Hippocampal formation (tissue), 2 donors: ENCODE results near the gene WDR49.
A peak's percentile ranks its signal among the peaks of the same experiment; 100 is the strongest.

Source experiments
- DNase-seq, 2 donors: peaks; one replicate each; lab custom pipeline; 2025; lab: John Stamatoyannopoulos, UW

Gene WDR49

DNA sequence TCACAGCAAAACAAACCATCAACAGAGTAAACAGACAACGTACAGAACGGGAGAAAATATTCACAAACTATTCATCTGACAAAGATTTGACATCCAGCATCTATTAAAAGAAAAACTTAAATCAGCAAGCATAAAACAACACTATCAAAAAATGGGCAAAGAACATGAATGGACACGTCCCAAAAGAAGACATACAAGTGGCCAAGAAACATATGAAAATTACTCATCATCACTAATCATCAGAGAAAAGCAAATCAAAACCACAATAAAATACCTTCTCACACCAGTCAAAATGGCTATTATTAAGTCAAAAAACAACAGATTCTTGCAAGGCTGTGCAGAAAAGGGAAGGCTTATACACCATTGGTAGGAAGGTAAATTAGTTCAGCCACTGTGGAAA, 166.2 kb downstream of the WDR49 start:
- no peak for DNase-seq

DNA sequence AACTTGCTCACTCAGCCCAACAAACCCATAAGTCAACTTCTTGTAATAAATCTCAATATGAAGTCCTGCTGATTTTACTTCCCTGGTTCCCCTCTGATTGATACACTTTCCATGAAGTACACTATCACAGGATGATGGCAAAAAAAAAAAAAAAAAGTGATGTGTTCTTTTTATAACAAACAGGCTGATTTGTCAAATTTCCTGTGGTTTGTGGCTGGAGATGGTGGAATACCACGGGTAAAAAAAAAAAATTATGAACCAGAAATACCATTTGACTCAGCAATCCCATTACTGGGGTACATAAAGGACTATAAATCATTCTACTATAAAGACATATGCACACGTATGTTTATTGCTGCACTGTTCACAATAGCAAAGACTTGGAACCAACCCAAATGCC, 169.2 kb downstream of the WDR49 start:
- DNase-seq: no peak

DNA sequence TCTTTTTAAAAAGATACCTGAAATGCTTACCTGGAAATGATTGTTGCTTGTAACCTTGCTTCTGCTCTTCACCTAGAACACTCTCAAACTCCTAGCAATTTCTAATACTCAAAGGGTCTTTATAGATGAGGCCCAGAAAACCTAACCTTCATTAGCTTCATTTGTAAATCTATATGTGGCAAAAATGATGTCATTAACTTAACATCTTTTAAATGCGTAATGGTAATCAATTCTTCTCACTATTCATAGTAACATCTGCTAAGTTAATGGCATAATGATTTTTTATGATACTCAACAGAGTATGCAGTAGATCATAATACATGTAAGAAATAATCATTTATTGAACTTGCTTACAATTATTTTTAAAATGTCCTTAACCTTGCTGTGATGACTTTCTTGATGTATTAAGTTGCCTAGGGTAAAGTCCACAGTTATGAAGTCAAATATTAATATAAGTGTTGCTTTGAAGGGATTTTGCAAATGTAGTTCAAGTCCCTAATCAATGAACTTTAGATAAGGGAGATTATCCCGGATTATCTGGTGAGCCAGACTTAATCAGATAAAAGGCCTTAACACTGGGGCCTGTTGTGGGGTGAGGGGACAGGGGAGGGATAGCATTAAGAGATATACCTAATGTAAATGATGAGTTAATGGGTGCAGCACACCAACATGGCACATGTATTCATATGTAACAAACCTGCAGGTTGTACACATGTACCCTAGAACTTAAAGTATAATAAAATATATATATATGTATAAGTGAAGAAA, 169.8 kb downstream of the WDR49 start:
- no peak for DNase-seq

DNA sequence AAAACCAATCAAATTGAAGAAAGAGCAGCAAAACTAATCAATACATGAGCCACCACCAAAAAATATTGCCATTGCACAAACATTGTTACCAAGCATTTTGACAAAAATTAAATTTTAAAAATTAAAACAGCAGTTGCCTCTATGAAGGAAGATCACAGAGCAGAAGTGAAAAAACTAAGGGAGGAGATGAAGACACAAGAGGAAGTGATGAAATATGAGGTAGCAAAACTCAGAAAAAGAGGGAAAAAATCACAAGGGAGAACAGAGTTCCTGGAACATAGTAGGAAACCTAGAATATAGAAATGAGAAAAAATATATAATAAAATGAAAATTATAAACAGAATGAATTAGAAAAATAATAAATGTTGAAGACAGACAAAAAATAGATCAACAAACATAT, 172.6 kb downstream of the WDR49 start:
- DNase-seq: no peak

DNA sequence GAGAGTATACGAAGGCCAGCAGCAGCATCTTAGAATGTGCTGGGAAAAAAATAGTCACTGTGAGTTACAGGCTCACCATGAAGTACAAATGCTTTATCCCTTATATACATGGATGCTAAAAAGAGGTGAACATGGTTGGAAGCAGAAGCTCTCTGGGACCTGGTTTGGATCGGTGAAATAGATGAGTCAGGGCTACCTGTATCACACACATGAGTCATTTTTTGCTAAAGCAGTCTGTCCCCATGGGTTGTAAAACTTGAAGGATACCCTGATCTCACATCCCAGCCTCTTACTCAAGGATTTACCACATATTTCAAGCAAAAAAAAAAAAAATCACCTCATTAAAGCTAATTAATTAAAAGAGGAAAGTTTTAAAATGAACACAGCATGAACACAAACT, 173.0 kb downstream of the WDR49 start:
- DNase-seq: no peak

DNA sequence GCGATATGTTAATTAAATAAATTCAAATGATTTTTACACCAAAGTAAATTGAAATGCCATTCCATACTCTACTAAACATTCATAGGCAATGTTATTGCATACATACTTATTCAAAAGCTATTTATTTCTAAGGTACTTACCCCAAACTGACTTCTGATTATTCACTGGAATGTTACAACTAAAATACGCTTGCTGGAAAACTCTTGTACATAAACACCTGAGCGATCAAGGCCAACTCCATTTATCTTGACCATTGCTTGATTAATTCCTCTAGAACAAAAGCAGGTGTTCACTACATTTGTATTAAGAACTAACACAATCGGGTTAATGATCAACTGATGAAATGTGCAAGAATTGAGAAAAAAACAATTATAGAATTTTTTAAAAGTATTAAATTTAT, 179.9 kb downstream of the WDR49 start, which contains the start of gene SERPINI2:
TSS of gene SERPINI2 (minus strand) at position 180 of the 400 bp plus-strand sequence. CDS start 2,208 bp downstream, outside the sequence.
- DNase-seq: no peak

DNA sequence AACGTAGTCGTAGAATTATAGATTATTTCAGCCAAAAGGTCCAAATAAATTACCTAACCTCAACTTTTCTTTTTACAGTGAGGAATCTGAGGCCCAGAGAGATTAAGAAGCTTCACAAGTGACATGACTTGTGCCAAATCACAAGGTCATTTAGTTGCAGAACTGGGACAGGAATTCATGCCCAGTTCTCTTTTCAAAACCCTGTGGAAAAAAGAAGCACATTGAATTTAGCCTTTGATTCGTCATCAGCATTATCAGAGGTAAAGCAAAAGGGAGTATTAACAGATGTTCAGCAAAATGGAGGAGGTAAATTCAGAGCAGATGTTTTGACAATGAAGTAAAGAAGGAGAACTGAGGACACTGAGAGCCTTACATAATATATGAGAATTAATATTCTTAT, 184.4 kb downstream of the WDR49 start:
- DNase-seq: no peak

DNA sequence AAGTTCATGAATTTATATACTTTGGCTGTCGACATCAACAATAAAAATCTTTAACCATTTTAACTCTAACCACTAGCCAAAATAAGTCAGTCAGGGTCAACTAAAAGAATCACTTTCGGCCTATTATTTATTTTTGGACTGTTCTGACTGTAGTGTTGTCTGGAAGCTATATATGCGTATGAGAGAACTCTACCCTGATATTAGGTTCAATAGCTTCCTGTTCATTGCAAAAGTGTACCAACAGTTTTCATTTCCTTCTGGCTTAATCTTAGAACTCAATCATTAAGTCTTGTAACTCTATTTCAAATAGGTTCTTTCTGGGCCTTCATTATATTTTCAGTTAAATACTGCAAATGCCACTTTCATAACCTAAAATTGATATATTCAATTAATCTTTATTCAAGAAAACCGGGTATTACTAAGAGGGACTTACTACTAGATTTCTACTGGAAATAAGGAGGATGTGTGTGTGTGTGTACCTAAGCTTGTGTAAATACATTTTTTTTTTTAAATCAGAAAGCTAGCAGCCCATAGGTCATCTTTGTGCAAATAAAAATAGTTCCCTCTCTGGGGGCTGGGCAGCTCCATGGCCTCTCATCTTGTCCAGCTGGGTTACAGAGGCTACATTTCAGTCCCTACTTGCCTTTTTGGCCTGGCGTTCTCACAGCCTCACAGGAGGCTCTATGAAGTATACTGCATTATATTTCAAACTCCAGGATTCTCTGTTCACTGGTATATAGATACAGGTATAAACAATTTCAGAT, 185.7 kb downstream of the WDR49 start:
- DNase-seq: no peak

DNA sequence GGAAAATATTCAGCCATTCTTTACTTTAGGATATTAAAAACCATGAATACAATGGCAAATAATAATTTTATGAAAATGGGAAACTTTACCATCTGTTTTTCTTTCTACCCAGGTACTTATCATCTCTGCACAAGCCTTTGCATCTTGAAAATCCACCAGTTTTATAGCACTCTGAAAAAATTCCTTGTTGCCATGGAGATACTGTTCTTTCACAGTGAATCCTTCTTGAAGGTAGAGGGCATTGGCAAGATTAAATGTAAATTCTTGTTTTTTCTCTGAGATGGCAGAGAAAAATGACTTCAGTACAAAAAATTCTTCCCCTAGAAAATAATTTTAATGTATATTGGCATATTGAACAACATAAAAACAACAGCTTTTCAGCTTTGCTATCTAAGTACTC, 186.8 kb downstream of the WDR49 start:
- peak in 1 of 2 donors; percentile 8 for DNase-seq

DNA sequence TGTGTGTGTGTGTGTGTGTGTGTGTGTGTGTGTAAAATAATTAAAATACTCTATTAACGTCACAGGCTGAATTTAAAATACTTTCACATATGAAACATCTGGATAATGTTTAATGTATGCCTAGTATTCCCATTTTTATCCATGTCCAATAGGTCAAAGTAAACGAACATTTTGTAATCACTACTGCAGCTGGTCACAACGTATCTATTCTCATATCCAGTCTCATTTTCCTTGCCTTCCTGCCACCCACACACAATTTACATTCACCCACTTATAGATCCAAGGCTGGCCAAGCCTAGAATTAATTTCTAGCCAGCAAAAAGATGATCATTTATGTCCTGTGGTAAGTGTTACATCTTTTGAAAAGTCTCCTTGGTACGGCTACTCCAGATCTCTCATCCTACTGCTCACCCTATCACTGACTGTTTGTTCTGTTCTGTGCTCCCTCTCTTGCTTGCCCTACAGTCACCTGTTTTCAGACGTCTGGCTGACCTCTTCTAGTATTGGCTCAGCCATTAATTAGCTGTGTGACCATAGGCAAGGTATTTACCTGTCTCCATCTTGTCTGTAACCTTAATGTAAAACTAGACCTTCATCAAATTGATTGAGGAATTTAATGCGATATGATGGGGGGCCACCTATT, 197.5 kb downstream of the WDR49 start:
- no peak for DNase-seq

DNA sequence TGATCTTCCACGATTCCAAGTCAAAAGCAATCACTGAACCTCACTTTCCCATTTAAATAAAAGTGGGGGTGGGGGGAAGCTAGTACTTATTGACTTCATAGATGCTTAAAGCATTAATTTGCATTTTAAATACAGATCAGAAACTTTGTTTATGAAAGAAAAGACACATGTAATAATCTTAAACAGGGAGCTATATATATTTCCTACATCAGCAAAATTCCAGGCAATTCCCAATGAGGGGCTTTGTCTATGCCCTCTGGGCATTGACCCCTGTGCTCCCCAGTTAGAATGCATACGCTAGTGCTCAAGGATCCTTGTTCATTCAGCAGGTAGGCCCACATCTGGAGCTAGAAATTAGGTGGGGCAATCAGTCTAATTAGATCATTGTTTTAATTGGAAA, 199.9 kb downstream of the WDR49 start:
- no peak for DNase-seq

DNA sequence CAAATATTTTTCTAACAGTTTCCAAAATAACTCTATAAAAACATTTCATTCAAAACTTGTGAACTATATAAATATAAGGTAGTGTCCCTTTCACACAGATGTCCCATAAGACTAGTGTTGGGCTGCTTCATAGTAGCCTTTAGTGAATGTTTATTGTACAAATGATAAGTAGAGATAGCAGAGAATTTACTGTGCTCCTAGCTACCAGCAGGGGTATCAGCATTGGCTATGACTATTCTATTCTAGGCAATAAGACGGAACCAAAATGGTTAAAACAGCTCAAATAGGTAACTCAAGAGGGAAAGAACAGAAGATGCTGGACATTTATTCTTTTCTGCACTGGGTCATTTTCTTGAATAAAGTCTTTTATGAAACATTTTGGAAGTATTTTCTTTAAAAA, 202.5 kb downstream of the WDR49 start:
- no peak for DNase-seq

DNA sequence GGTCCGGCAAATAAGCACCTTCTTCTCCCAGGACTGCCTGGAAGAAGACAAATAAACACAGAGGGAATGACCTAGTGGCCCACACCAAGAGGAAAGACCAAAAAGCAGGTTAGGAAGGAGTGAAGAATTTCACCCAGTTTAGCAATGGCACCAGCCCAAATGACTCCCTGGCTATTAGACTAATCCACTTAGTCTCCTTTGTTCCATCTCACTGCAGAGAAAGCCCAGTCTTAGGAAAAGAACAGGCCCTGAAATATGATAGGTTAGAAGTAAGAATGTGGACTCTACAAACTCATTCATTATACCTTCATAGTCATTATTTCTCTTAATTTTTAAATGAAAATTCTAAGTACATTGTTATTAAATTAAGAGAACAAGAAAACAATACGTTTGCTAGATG, 203.1 kb downstream of the WDR49 start:
- no peak for DNase-seq

DNA sequence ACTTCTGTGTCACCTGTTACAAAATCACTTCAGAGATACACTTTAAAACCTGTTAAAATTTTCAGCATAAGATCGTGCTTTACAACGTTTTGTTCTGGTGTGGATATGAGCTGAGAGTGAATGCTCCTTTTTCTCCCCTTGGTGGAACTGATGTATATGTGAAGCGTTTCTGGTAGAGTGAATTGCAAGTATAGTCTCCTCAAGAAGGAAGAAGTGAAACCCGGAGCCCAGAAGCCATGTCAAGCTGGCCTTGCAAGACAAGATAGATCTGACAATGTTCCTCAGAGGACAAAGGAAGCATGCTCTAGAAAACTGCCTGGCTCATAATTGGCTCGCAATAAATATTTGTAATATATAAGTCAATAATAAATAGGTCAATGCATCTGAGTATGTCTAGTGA, 203.5 kb downstream of the WDR49 start:
- DNase-seq: no peak

DNA sequence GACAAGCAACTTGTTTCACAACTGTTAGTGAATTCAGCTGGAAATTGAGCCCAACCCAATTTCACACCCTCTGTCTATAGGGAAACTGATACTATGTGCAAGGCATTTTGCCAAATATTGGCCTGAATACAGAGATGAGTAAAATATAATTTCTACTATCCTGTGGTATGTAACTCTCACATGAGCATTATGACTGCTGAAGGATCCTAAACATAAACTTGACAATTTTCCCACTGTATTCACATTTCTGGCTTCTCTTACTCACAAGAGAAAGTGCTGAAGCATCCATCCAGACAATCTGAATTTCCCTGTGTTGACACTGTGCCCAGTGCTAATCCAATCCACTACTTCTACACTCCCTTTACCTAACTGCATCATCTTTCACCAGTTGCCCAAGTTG, 208.3 kb downstream of the WDR49 start:
- DNase-seq: no peak

DNA sequence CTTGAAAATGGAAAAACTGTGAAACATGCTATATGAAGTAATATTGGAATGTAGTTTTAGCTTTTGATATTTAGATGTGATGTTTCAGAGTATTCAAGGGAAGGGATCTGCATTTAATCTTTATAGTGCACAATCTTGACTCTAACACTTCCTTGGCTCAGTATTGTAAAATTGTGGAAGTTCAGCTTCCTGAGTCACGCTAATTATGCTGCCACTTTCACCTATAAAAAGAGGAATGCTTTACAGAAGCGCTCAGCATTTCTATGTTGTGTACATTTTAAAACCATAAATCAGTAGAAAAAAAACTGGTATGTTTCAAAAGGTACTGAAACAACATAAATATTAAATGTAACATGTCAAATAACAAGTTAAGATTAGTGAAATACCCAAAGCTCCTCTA, 212.5 kb downstream of the WDR49 start:
- DNase-seq: no peak

DNA sequence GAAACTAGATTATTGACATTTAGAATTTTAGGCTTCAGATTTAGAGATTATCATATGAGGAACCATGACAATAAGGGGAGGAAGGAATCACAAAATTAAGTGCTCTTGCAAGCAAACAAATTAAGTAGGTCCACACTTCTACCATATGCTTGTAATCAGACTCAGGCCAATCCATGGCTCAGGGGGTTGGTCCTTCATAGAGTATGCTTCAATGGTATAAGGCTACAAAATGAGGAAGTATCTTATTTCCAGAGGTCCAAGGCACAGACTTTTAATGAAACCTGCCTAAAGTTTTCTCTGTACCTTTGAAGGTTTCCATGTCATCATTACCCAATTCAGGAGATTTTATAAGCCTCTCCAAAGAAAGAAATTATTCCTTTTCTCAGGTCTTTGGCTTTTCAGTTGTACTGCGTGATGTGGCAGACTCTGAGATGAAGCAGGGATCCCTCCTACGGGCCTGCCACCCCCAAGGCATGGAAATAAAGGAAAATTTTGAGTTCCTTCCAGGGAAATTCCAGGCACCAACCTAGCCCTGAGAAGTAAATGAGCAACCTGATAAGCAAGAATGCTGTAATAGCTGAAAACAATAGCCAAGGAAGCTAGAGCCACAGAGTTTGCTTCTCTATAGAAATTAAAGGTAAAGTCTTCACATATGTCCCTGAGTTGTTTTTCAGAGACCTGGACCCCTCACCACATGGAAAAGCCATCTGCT, 216.2 kb downstream of the WDR49 start:
- DNase-seq: no peak
